Keratinocyte (primary cell): ENCODE results near the gene DKK2. TPM values are rescaled to one million over a fixed set of nuclear protein-coding genes. Genes with fewer than 3 reads are reported as not detected.

Source experiments
- DNase-seq: peaks from one replicate; pipeline ENCODE4 v3.0.0-alpha.2; 2011; ENCODE audit warnings: low read depth, missing footprints, low spot score
- FAIRE-seq: peaks from 2 replicates; lab custom pipeline; 2011; peaks lifted over from hg19 to GRCh38; lab: Jason Lieb, UNC
- H2AFZ ChIP-seq: 2 replicates; pipeline ENCODE4 v1.6.0; 2012; ENCODE audit warnings: low read length, control low read depth, inconsistent platforms; ENCODE audit not compliant: control insufficient read depth
- H3K27ac ChIP-seq: 2 replicates; pipeline ENCODE4 v1.5.1; 2011; ENCODE audit warnings: low read length; ENCODE audit not compliant: control insufficient read depth, insufficient read depth
- H3K27me3 ChIP-seq: 3 replicates; pipeline ENCODE4 v1.6.0; 2011; ENCODE audit warnings: low read length; ENCODE audit not compliant: control insufficient read depth, insufficient read depth; ENCODE audit errors: extremely low read depth
- H3K36me3 ChIP-seq, 2 experiments: 2 replicates in 1 of 2; 3 replicates in 1 of 2; pipeline ENCODE4 v1.5.1; 2011; ENCODE audit warnings: low read length in 2 of 2, mild to moderate bottlenecking in 1 of 2; ENCODE audit not compliant: control insufficient read depth in 2 of 2, insufficient read depth in 2 of 2; ENCODE audit errors: extremely low read depth in 1 of 2
- H3K4me1 ChIP-seq: 3 replicates; pipeline ENCODE4 v1.5.1; 2011; ENCODE audit warnings: low read length; ENCODE audit not compliant: control insufficient read depth, insufficient read depth; ENCODE audit errors: extremely low read depth
- H3K4me2 ChIP-seq: 3 replicates; pipeline ENCODE4 v1.6.0; 2011; ENCODE audit warnings: low read depth, low read length; ENCODE audit not compliant: control insufficient read depth, insufficient read depth; ENCODE audit errors: extremely low read depth
- H3K4me3 ChIP-seq, 3 experiments: fragments of 200-600 bp in 1 of 3; sonication (generic) in 1 of 3; 2 replicates in 2 of 3; 3 replicates in 1 of 3; pipeline ENCODE4 v1.5.1; 2011 to 2016; ENCODE audit warnings: low read length in 3 of 3, mild to moderate bottlenecking in 3 of 3, control low read depth in 2 of 3, inconsistent platforms in 1 of 3, low read depth in 1 of 3, mixed read lengths in 1 of 3, mixed run types in 1 of 3, moderate library complexity in 1 of 3; ENCODE audit not compliant: control insufficient read depth in 2 of 3, insufficient read depth in 2 of 3; ENCODE audit errors: extremely low read depth in 1 of 3
- H3K79me2 ChIP-seq: 2 replicates; pipeline ENCODE4 v1.6.0; 2012; ENCODE audit warnings: low read length; ENCODE audit not compliant: control insufficient read depth, insufficient read depth
- H3K9ac ChIP-seq: 3 replicates; pipeline ENCODE4 v1.6.0; 2011; ENCODE audit warnings: low read length; ENCODE audit not compliant: control insufficient read depth, insufficient read depth; ENCODE audit errors: extremely low read depth
- H3K9me1 ChIP-seq: 3 replicates; pipeline ENCODE4 v1.6.0; 2011; ENCODE audit warnings: low read length; ENCODE audit not compliant: control insufficient read depth, insufficient read depth; ENCODE audit errors: extremely low read depth
- H3K9me3 ChIP-seq: 2 replicates; pipeline ENCODE4 v1.5.1; 2012; ENCODE audit warnings: low read depth, low read length; ENCODE audit not compliant: control insufficient read depth
- H4K20me1 ChIP-seq: 3 replicates; pipeline ENCODE4 v1.6.0; 2011; ENCODE audit warnings: low read length; ENCODE audit not compliant: control insufficient read depth, insufficient read depth; ENCODE audit errors: extremely low read depth
- CTCF ChIP-seq, 3 experiments: IDR thresholded peaks in 1 of 3; conservative IDR thresholded peaks in 1 of 3; optimal IDR thresholded peaks in 1 of 3; 2 replicates in 2 of 3; 3 replicates in 1 of 3; pipeline versions ENCODE3 to v1.5.1; 2011; ENCODE audit warnings: low read length in 3 of 3, mild to moderate bottlenecking in 3 of 3, moderate library complexity in 2 of 3, control low read depth in 1 of 3, inconsistent platforms in 1 of 3; ENCODE audit not compliant: insufficient read depth in 2 of 3; ENCODE audit errors: extremely low read depth in 1 of 3
- EZH2 ChIP-seq: IDR thresholded peaks from one replicate; pipeline ENCODE4 v1.6.1; 2012; ENCODE audit warnings: inconsistent platforms, mild to moderate bottlenecking, low read length, moderate library complexity
- dilution Hi-C: fragments of 300-500 bp; cut with MboI; formaldehyde crosslinking; loops from one replicate; pipeline ENCODE4 v1.7.0; 2020; ENCODE audit warnings: low sequenced_read_pairs; ENCODE audit not compliant: extremely low pct_ligation_motif_present
- polyA plus RNA-seq, 5 experiments: library from polyadenylated mRNA; depleted of rRNA in 3 of 5; stranded (reverse) in 3 of 5; stranded (forward) in 1 of 5; unstranded in 1 of 5; fragments of >200 nt; gene quantifications; 1 replicate in 1 of 5; 2 replicates in 3 of 5; 3 replicates in 1 of 5; pipeline versions ENCODE4 v1.2.1 to v1.2.3, GENCODE V29; 2011 to 2012; ENCODE audit warnings: missing spikeins in 2 of 5, low read depth in 1 of 5, low replicate concordance in 1 of 5

DKK2 gene
- polyA plus RNA-seq, 1 donor (not counting 4 experiments of a cell fraction or from before 2014, with no cell fraction given), result 0.08 TPM

- no peak overlapping the region for H3K27ac ChIP-seq
- no peaks in the 10 kb centered on the region for H3K9me3 ChIP-seq
- DNase-seq (no peak), FAIRE-seq (no peak)
- no peaks in the 10 kb centered on the region for H3K9me1 ChIP-seq
- no peaks in the 10 kb centered on the region for H3K79me2 ChIP-seq
- no peaks in the 10 kb centered on the region for H3K4me1 ChIP-seq
- H2AFZ ChIP-seq, result no peak overlapping the region
- no peak for TF ChIP-seq CTCF (optimal IDR thresholded peaks at IDR 0.05 in 1 of 3, IDR thresholded peaks at IDR 0.05 in 1 of 3, conservative IDR thresholded peaks at IDR 0.05 in 1 of 3; ENCODE audit: extremely low read depth in 1 of 3, insufficient read depth in 2 of 3, low read length in 3 of 3)
- TF ChIP-seq EZH2, result no peak
- H3K4me3 ChIP-seq, result no peak overlapping the region
- H3K36me3 ChIP-seq, result no peaks in the 10 kb centered on the region
- H3K9ac ChIP-seq, result no peak overlapping the region
- dilution Hi-C loops, result no loop called here
- no peak overlapping the region for H3K4me2 ChIP-seq
- no peaks in the 10 kb centered on the region for H3K27me3 ChIP-seq
- no peaks in the 10 kb centered on the region for H4K20me1 ChIP-seq
Measured at GRCh38 chr4:106979476-106979875, 56.6 kb downstream of the DKK2 start.

GRCh38 chr4:106978046-106978774, 57.9 kb downstream of the DKK2 start:
- no peaks in the 10 kb centered on the region for H3K9me1 ChIP-seq
- H3K36me3 ChIP-seq, result no peaks in the 10 kb centered on the region
- H3K79me2 ChIP-seq, result no peaks in the 10 kb centered on the region
- no peak overlapping the region for H3K27ac ChIP-seq
- DNase-seq (no peak), FAIRE-seq (no peak)
- no peaks in the 10 kb centered on the region for H3K27me3 ChIP-seq
- no peaks in the 10 kb centered on the region for H4K20me1 ChIP-seq
- no peak overlapping the region for H3K4me3 ChIP-seq
- H2AFZ ChIP-seq, result no peak overlapping the region
- no peak overlapping the region for H3K9ac ChIP-seq
- TF ChIP-seq EZH2, result no peak
- no peak for TF ChIP-seq CTCF (optimal IDR thresholded peaks at IDR 0.05 in 1 of 3, IDR thresholded peaks at IDR 0.05 in 1 of 3, conservative IDR thresholded peaks at IDR 0.05 in 1 of 3; ENCODE audit: extremely low read depth in 1 of 3, insufficient read depth in 2 of 3, low read length in 3 of 3)
- H3K4me1 ChIP-seq, result no peaks in the 10 kb centered on the region
- dilution Hi-C loops, result no loop called here
- H3K4me2 ChIP-seq, result no peak overlapping the region
- no peaks in the 10 kb centered on the region for H3K9me3 ChIP-seq
